IMR-90 (cell line): ENCODE data around the gene CORO1A. TPM values are rescaled to one million over a fixed set of nuclear protein-coding genes. Genes with fewer than 3 reads are reported as not detected.

ENCODE experiments used
- ATAC-seq: fragments of 200-7000 bp; cut with Tn5 transposase; 2 replicates; pipeline ENCODE4 v1.9.1; 2020; ENCODE audit warnings: low read depth, mild to moderate bottlenecking, moderate library complexity
- BruUV-seq: library from RNA; stranded (reverse); fragments of 400-500 nt; replicated peaks from 2 replicates; lab custom pipeline; 2021; lab: Mats Ljungman, UMichigan
- CTCF ChIA-PET: fragments of 300-600 bp; formaldehyde crosslinking; extraction: SDS; loops from one replicate; lab custom pipeline; 2021; ENCODE audit warnings: antibody characterized with exemption; lab: Yijun Ruan, JAX
- POLR2A ChIA-PET: fragments of 300-600 bp; sonication (Branson Sonifier 250); formaldehyde crosslinking; loops from one replicate; lab custom pipeline; 2022; ENCODE audit warnings: antibody characterized with exemption; ENCODE audit not compliant: unreplicated experiment; lab: Charles Lee
- DNase-seq: peaks from one replicate; pipeline ENCODE4 v3.0.0; 2013
- H2AFZ ChIP-seq: replicated peaks from 2 replicates; pipeline ENCODE3; 2013; ENCODE audit warnings: low read length, mild to moderate bottlenecking; ENCODE audit not compliant: poor library complexity
- H2AK5ac ChIP-seq: 2 replicates; pipeline ENCODE4 v1.6.1; 2013; ENCODE audit warnings: low read depth, low read length, inconsistent platforms
- H2AK9ac ChIP-seq: replicated peaks from 2 replicates; pipeline ENCODE3; 2013; ENCODE audit warnings: mild to moderate bottlenecking, low read depth, low read length, moderate library complexity; ENCODE audit not compliant: poor library complexity
- H2BK120ac ChIP-seq: 2 replicates; pipeline ENCODE4 v1.6.1; 2013; ENCODE audit warnings: low read depth, low read length, inconsistent platforms
- H2BK15ac ChIP-seq: 3 replicates; pipeline ENCODE4 v1.6.1; 2013; ENCODE audit warnings: low read depth, low read length, inconsistent platforms
- H2BK20ac ChIP-seq: 2 replicates; pipeline ENCODE4 v1.6.1; 2013; ENCODE audit warnings: low read depth, mild to moderate bottlenecking, inconsistent platforms, low read length, moderate library complexity
- H2BK5ac ChIP-seq: 2 replicates; pipeline ENCODE4 v1.6.1; 2013; ENCODE audit warnings: mild to moderate bottlenecking, low read depth, low read length, inconsistent platforms; ENCODE audit not compliant: poor library complexity, severe bottlenecking
- H3K14ac ChIP-seq: replicated peaks from 2 replicates; pipeline ENCODE4 v1.6.1; 2013; ENCODE audit warnings: low read depth, low read length, inconsistent platforms
- H3K18ac ChIP-seq: 2 replicates; pipeline ENCODE4 v1.6.1; 2013; ENCODE audit warnings: low read depth, low read length, control low read depth
- H3K23ac ChIP-seq: 2 replicates; pipeline ENCODE4 v1.6.1; 2013; ENCODE audit warnings: low read depth, low read length, inconsistent platforms
- H3K27ac ChIP-seq: 2 replicates; pipeline ENCODE4 v1.5.1; 2013; ENCODE audit warnings: mild to moderate bottlenecking, control low read depth, low read length; ENCODE audit not compliant: insufficient read depth
- H3K27me3 ChIP-seq: 2 replicates; pipeline ENCODE4 v1.6.1; 2013; ENCODE audit warnings: low read length; ENCODE audit not compliant: control insufficient read depth, insufficient read depth
- H3K36me3 ChIP-seq: 2 replicates; pipeline ENCODE4 v1.6.1; 2013; ENCODE audit warnings: low read length, mixed read lengths; ENCODE audit not compliant: control insufficient read depth, insufficient read depth
- H3K4ac ChIP-seq: 2 replicates; pipeline ENCODE4 v1.6.1; 2013; ENCODE audit warnings: low read depth, low read length, inconsistent platforms
- H3K4me1 ChIP-seq: 2 replicates; pipeline ENCODE4 v1.6.1; 2013; ENCODE audit warnings: low read length, mixed read lengths; ENCODE audit not compliant: control insufficient read depth, insufficient read depth
- H3K4me2 ChIP-seq: 2 replicates; pipeline ENCODE4 v1.6.1; 2013; ENCODE audit warnings: low read depth, mild to moderate bottlenecking, control low read depth, low read length, moderate library complexity
- H3K4me3 ChIP-seq: 2 replicates; pipeline ENCODE4 v1.5.1; 2013; ENCODE audit warnings: low read depth, mild to moderate bottlenecking, control low read depth, low read length, moderate library complexity; ENCODE audit not compliant: insufficient read depth
- H3K56ac ChIP-seq: 2 replicates; pipeline ENCODE4 v1.6.1; 2013; ENCODE audit warnings: low read length, inconsistent platforms; ENCODE audit not compliant: insufficient read depth; ENCODE audit errors: extremely low read depth
- H3K79me1 ChIP-seq, 2 experiments: 2 replicates each; pipeline ENCODE4 v1.6.1; 2013; ENCODE audit warnings: low read length in 2 of 2, inconsistent platforms in 1 of 2, low read depth in 1 of 2
- H3K9ac ChIP-seq: 2 replicates; pipeline ENCODE4 v1.6.1; 2013; ENCODE audit warnings: low read depth, low read length, control low read depth
- H3K9me1 ChIP-seq: 2 replicates; pipeline ENCODE4 v1.6.1; 2013; ENCODE audit warnings: low read length, inconsistent platforms; ENCODE audit not compliant: insufficient read depth
- H3K9me3 ChIP-seq: 2 replicates; pipeline ENCODE4 v1.6.1; 2013; ENCODE audit warnings: low read length; ENCODE audit not compliant: control insufficient read depth, insufficient read depth
- H4K20me1 ChIP-seq: 2 replicates; pipeline ENCODE4 v1.6.1; 2013; ENCODE audit warnings: low read length, inconsistent platforms; ENCODE audit not compliant: insufficient read depth
- H4K5ac ChIP-seq: 2 replicates; pipeline ENCODE4 v1.6.1; 2013; ENCODE audit warnings: mild to moderate bottlenecking, low read depth, low read length, control low read depth
- H4K8ac ChIP-seq, 2 experiments: 2 replicates each; pipeline ENCODE4 v1.6.1; 2013; ENCODE audit warnings: low read depth in 2 of 2, low read length in 2 of 2, control low read depth in 1 of 2, inconsistent platforms in 1 of 2
- H4K91ac ChIP-seq: 2 replicates; pipeline ENCODE4 v1.6.1; 2013; ENCODE audit warnings: low read depth, low read length, inconsistent platforms; ENCODE audit not compliant: insufficient read depth
- BHLHE40 ChIP-seq: fragments of 150-350 bp; IDR thresholded peaks from 2 replicates; pipeline ENCODE4 v1.6.1; 2016; ENCODE audit warnings: mild to moderate bottlenecking, low read depth, low read length
- CEBPB ChIP-seq: IDR thresholded peaks from 2 replicates; pipeline ENCODE4 v1.6.1; 2012; ENCODE audit warnings: low read depth, low read length, improper control_type of control experiment
- CHD1 ChIP-seq: IDR thresholded peaks from 2 replicates; pipeline ENCODE4 v1.6.1; 2012; ENCODE audit warnings: low read depth, low read length, improper control_type of control experiment
- FOS ChIP-seq: fragments of 150-350 bp; IDR thresholded peaks from 2 replicates; pipeline ENCODE4 v1.6.1; 2016; ENCODE audit warnings: low read depth, low read length
- MAFK ChIP-seq: IDR thresholded peaks from 2 replicates; pipeline ENCODE4 v1.6.1; 2012; ENCODE audit warnings: low read depth, low read length, improper control_type of control experiment
- MAZ ChIP-seq: IDR thresholded peaks from 2 replicates; pipeline ENCODE4 v1.6.1; 2012; ENCODE audit warnings: low read depth, mild to moderate bottlenecking, low read length, improper control_type of control experiment, moderate library complexity, borderline replicate concordance
- MXI1 ChIP-seq: IDR thresholded peaks from 2 replicates; pipeline ENCODE4 v1.6.1; 2012; ENCODE audit warnings: low read depth, mild to moderate bottlenecking, low read length, moderate library complexity, borderline replicate concordance
- NFE2L2 ChIP-seq: fragments of 150-350 bp; IDR thresholded peaks from 2 replicates; pipeline ENCODE4 v1.6.1; 2016; ENCODE audit warnings: low read depth, mild to moderate bottlenecking, low read length
- POLR2A ChIP-seq: IDR thresholded peaks from 2 replicates; pipeline ENCODE4 v1.6.1; 2012; ENCODE audit warnings: mild to moderate bottlenecking, low read depth, low read length
- RAD21 ChIP-seq: IDR thresholded peaks from 2 replicates; pipeline ENCODE4 v1.6.1; 2012; ENCODE audit warnings: low read length, improper control_type of control experiment
- RCOR1 ChIP-seq: IDR thresholded peaks from 2 replicates; pipeline ENCODE4 v1.6.1; 2012; ENCODE audit warnings: mild to moderate bottlenecking, low read length, improper control_type of control experiment; ENCODE audit not compliant: insufficient replicate concordance
- RFX5 ChIP-seq: IDR thresholded peaks from 2 replicates; pipeline ENCODE4 v1.8.0; 2012; ENCODE audit warnings: low read depth, mild to moderate bottlenecking, low read length, moderate library complexity
- SMC3 ChIP-seq: fragments of 150-350 bp; IDR thresholded peaks from 2 replicates; pipeline ENCODE4 v1.6.1; 2016; ENCODE audit warnings: low read depth, mild to moderate bottlenecking, antibody characterized with exemption, low read length, moderate library complexity
- WGBS, 2 experiments: methylation state at CpG; one replicate each; pipeline versions ENCODE4 v1.1.5 to v1.1.7; 2013; ENCODE audit warnings: missing lambda C conversion rate in 2 of 2; ENCODE audit not compliant: insufficient read length in 1 of 2; ENCODE audit errors: extremely low coverage in 2 of 2; 5-methylcytosine and 5-hydroxymethylcytosine counted together
- dilution Hi-C: fragments of 300-500 bp; cut with HindIII; formaldehyde crosslinking; loops from one replicate; pipeline ENCODE4 v1.14.3; 2018; ENCODE audit warnings: low sequenced_read_pairs; ENCODE audit not compliant: unreplicated experiment
- in situ Hi-C: fragments of 300-500 bp; cut with MboI; formaldehyde crosslinking; loops from 3 replicates; pipeline ENCODE4 v1.14.3; 2019; ENCODE audit warnings: low sequenced_read_pairs, inconsistent platforms, mixed read lengths
- intact Hi-C: fragments of 100-400 bp; cut with micrococcal nuclease; formaldehyde crosslinking; loops from 2 replicates; pipeline ENCODE4 v1.10.0; 2022
- polyA plus RNA-seq, 3 experiments: library from polyadenylated mRNA; depleted of rRNA; stranded (reverse); fragments of >200 nt; gene quantifications; 2 replicates each; pipeline ENCODE4 v1.2.3, GENCODE V29; 2012; ENCODE audit warnings: low replicate concordance in 1 of 3
- total RNA-seq: library from RNA; depleted of rRNA; stranded (reverse); fragments of >200 nt; gene quantifications from 2 replicates; pipeline ENCODE4 v1.2.3, GENCODE V29; 2012
- TF ChIP-seq, protein P1 (sequence below): conservative IDR thresholded peaks from 2 replicates; pipeline ENCODE4 v1.5.1; 2012; ENCODE audit warnings: mild to moderate bottlenecking, low read depth, low read length, improper control_type of control experiment
- TF ChIP-seq, protein P2 (sequence below): fragments of 150-350 bp; IDR thresholded peaks from 2 replicates; pipeline ENCODE4 v1.6.1; 2017; ENCODE audit warnings: mild to moderate bottlenecking, antibody characterized with exemption, low read length, low read depth
- TF ChIP-seq, protein P3 (sequence below): fragments of 150-350 bp; IDR thresholded peaks from 2 replicates; pipeline ENCODE4 v1.6.1; 2016; ENCODE audit warnings: low read depth, mild to moderate bottlenecking, low read length, moderate library complexity, borderline replicate concordance

Gene CORO1A
- total and polyA plus RNA-seq, 2 of the 4 experiments (the other 2 are of a cell fraction) = 7.2 to 13.2 TPM

DNA sequence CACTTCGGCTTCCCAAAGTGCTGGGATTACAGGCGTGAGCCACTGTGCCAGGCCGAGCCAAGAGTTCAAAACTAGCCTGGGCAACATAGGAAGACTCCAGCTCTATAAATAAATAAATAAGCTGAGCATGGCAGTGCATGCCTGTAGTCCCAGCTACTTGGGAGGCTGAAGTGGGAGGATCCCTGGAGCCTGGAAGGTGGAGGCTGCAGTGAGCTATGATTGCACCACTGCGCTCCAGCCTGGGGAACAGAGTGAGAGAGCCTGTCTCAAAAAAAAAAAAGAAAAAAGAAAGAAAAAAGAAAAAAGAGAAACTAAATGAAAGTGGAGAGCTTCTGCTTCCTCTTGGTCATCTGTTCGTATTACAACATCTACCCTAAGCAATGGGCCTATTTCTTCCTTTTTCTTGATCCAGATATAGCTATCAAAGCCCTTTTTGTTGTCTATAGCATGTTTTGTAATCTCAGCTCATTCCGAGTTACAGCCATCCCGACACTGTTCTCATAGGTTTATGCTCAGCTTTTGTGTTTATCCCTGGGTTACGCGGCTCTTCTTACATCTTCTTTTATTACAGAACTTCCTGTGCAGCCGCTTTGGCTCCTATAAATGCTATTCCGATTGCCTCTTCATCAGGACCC, 46.3 kb upstream of the CORO1A start:
- dilution Hi-C loops = no loop called here
- CTCF ChIA-PET = interaction anchor here (0.5 to 1.1 kb wide), 2 partner anchors 20 to 45 kb away, joined by 3 read pairs; no protein-coding TSS in a partner anchor

More for the DNA sequence above, 46.3 kb upstream of the CORO1A start:
- Histone ChIP-seq H2AFZ (no peak overlapping the region), H3K79me1 (no peaks in the 10 kb centered on the region), H4K8ac (no peak overlapping the region), H3K9me3 (no peaks in the 10 kb centered on the region), H4K91ac (no peak overlapping the region), H4K20me1 (no peaks in the 10 kb centered on the region), H3K4me2 (no peak overlapping the region), H3K23ac (no peak overlapping the region), H4K5ac (no peak overlapping the region), H3K18ac (no peak overlapping the region), H2BK20ac (no peak overlapping the region), H3K27me3 (peaks cover 5% of the 10 kb centered on the region), H3K4me3 (no peak overlapping the region), H2AK5ac (no peak overlapping the region), H3K4ac (no peak overlapping the region), H2BK120ac (no peak overlapping the region), H3K9ac (no peak overlapping the region), H2AK9ac (no peak overlapping the region), H3K56ac (no peak overlapping the region), H2BK5ac (no peak overlapping the region), H3K27ac (no peak overlapping the region), H3K36me3 (no peaks in the 10 kb centered on the region), H2BK15ac (no peak overlapping the region), H3K4me1 (peaks cover under 1% of the 10 kb centered on the region; the same call in 1 of the 2 replicates), H3K9me1 (0 out of 2 replicates have a peak, but pooled peaks cover 1% of the 10 kb centered on the region), H3K14ac (no peak overlapping the region)
- POLR2A ChIA-PET = interaction anchor here (0.6 kb wide), 2 partner anchors 12 to 14 kb away, joined by 3 read pairs; no protein-coding TSS in a partner anchor
- no CpG with 5 or more reads among the region's 11 CpGs for WGBS, 2 experiments
- in situ Hi-C loops (no loop called here), intact Hi-C loops (no loop called here)
- DNase-seq (no peak), ATAC-seq (no peak)
- TF ChIP-seq, protein P1, sequence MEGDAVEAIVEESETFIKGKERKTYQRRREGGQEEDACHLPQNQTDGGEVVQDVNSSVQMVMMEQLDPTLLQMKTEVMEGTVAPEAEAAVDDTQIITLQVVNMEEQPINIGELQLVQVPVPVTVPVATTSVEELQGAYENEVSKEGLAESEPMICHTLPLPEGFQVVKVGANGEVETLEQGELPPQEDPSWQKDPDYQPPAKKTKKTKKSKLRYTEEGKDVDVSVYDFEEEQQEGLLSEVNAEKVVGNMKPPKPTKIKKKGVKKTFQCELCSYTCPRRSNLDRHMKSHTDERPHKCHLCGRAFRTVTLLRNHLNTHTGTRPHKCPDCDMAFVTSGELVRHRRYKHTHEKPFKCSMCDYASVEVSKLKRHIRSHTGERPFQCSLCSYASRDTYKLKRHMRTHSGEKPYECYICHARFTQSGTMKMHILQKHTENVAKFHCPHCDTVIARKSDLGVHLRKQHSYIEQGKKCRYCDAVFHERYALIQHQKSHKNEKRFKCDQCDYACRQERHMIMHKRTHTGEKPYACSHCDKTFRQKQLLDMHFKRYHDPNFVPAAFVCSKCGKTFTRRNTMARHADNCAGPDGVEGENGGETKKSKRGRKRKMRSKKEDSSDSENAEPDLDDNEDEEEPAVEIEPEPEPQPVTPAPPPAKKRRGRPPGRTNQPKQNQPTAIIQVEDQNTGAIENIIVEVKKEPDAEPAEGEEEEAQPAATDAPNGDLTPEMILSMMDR = no peak
- TF ChIP-seq, protein P2, sequence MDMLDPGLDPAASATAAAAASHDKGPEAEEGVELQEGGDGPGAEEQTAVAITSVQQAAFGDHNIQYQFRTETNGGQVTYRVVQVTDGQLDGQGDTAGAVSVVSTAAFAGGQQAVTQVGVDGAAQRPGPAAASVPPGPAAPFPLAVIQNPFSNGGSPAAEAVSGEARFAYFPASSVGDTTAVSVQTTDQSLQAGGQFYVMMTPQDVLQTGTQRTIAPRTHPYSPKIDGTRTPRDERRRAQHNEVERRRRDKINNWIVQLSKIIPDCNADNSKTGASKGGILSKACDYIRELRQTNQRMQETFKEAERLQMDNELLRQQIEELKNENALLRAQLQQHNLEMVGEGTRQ = no peak
- no peak for TF ChIP-seq SMC3
- TF ChIP-seq, protein P3, sequence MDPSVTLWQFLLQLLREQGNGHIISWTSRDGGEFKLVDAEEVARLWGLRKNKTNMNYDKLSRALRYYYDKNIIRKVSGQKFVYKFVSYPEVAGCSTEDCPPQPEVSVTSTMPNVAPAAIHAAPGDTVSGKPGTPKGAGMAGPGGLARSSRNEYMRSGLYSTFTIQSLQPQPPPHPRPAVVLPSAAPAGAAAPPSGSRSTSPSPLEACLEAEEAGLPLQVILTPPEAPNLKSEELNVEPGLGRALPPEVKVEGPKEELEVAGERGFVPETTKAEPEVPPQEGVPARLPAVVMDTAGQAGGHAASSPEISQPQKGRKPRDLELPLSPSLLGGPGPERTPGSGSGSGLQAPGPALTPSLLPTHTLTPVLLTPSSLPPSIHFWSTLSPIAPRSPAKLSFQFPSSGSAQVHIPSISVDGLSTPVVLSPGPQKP = no peak
- TF ChIP-seq RAD21 = no peak
- no peak for TF ChIP-seq FOS
- TF ChIP-seq MAZ = no peak
- TF ChIP-seq RCOR1 = no peak
- no peak for TF ChIP-seq CEBPB
- no peak for TF ChIP-seq NFE2L2
- no peak for TF ChIP-seq POLR2A
- TF ChIP-seq MAFK = no peak
- TF ChIP-seq MXI1 = no peak
- no peak for TF ChIP-seq CHD1
- no peak for TF ChIP-seq BHLHE40
- no peak for TF ChIP-seq RFX5
- BruUV-seq = no TSS peak
